ENCODE data around the gene KLF18. TPM values are rescaled to one million over a fixed set of nuclear protein-coding genes. Genes with fewer than 3 reads are reported as not detected.
"Not testable (repeated sequence)": the region's sequence is repeated elsewhere in the genome, so short reads cannot be mapped to it uniquely, and the experiment has no call there.

KLF18 gene
- total RNA-seq, 1 experiment from 2014 or later = not detected

GRCh38 chr1:44146536-44147361 is 5.3 kb upstream of the KLF18 start:
- no peaks in the 10 kb centered on the region for H3K9me2 ChIP-seq (ENCODE audit: insufficient read depth)
- DNase-seq = no peak
- no peaks in the 10 kb centered on the region for H3K36me3 ChIP-seq (ENCODE audit: low read depth)
- H3K4me3 ChIP-seq = no peak overlapping the region
- H3K9me3 ChIP-seq (ENCODE audit: insufficient read depth, low read depth) = peaks cover 17% of the 10 kb centered on the region
- TF ChIP-seq CTCF (conservative IDR thresholded peaks at IDR 0.05) (no peak), EZH2 (IDR thresholded peaks at IDR 0.05; ENCODE audit: low read depth) (no peak)
- H4K20me1 ChIP-seq (ENCODE audit: insufficient read depth) = no peaks in the 10 kb centered on the region
- BruUV-seq (replicated peaks) = no TSS peak
- no peak overlapping the region for H2AFZ ChIP-seq
- intact Hi-C loops (cut with micrococcal nuclease; ENCODE audit: unreplicated experiment) = no loop called here
- CTCF ChIA-PET = no interaction called here
- H3K79me2 ChIP-seq (ENCODE audit: low read depth) = no peaks in the 10 kb centered on the region
- no peak overlapping the region for H3K27ac ChIP-seq
- H3K4me1 ChIP-seq (replicated peaks; ENCODE audit: insufficient read depth) = no peaks in the 10 kb centered on the region
- no peaks in the 10 kb centered on the region for H3F3A ChIP-seq (ENCODE audit: insufficient read depth, low read depth)
- POLR2A ChIA-PET (ENCODE audit: unreplicated experiment) = interaction anchor here (0.6 kb wide), 1 partner anchor 39 kb away, joined by 45 read pairs; no protein-coding TSS in a partner anchor
- no peaks in the 10 kb centered on the region for H3K27me3 ChIP-seq (ENCODE audit: insufficient read depth, low read depth)
- no peak overlapping the region for H3K4me2 ChIP-seq

- Histone ChIP-seq H2AFZ (no peak overlapping the region), H3K36me3 (ENCODE audit: low read depth) (no peaks in the 10 kb centered on the region), H3K4me3 (no peak overlapping the region), H3K79me2 (ENCODE audit: low read depth) (no peaks in the 10 kb centered on the region), H3K27me3 (ENCODE audit: insufficient read depth, low read depth) (no peaks in the 10 kb centered on the region), H4K20me1 (ENCODE audit: insufficient read depth) (no peaks in the 10 kb centered on the region), H3K4me2 (no peak overlapping the region), H3F3A (ENCODE audit: insufficient read depth, low read depth) (no peaks in the 10 kb centered on the region), H3K4me1 (replicated peaks; ENCODE audit: insufficient read depth) (no peaks in the 10 kb centered on the region), H3K27ac (no peak overlapping the region), H3K9me2 (ENCODE audit: insufficient read depth) (no peaks in the 10 kb centered on the region), H3K9me3 (ENCODE audit: insufficient read depth, low read depth) (peaks cover 17% of the 10 kb centered on the region)
- DNase-seq = no peak
- POLR2A ChIA-PET (ENCODE audit: unreplicated experiment) = interaction anchor here (0.7 kb wide), 1 partner anchor 68 kb away, joined by 3 read pairs; no protein-coding TSS in a partner anchor
- CTCF ChIA-PET = no interaction called here
- BruUV-seq (replicated peaks) = no TSS peak
- intact Hi-C loops (cut with micrococcal nuclease; ENCODE audit: unreplicated experiment) = no loop called here
- TF ChIP-seq EZH2 (IDR thresholded peaks at IDR 0.05; ENCODE audit: low read depth) (no peak), CTCF (conservative IDR thresholded peaks at IDR 0.05) (no peak)
Observed at GRCh38 chr1:44144962-44145756, 3.7 kb upstream of the KLF18 start.

- BruUV-seq (replicated peaks) = not testable (repeated sequence)
Observed at GRCh38 chr1:44139565-44139964, 1.9 kb downstream of the KLF18 start.

More at GRCh38 chr1:44139565-44139964, 1.9 kb downstream of the KLF18 start:
- H3K27me3 ChIP-seq (ENCODE audit: insufficient read depth, low read depth); DNase-seq; intact Hi-C loops (cut with micrococcal nuclease; ENCODE audit: unreplicated experiment); H3K4me3 ChIP-seq; H3K79me2 ChIP-seq (ENCODE audit: low read depth); H3K9me3 ChIP-seq (ENCODE audit: insufficient read depth, low read depth); H4K20me1 ChIP-seq (ENCODE audit: insufficient read depth); H3F3A ChIP-seq (ENCODE audit: insufficient read depth, low read depth); H3K27ac ChIP-seq; CTCF ChIA-PET; H3K4me2 ChIP-seq; H3K4me1 ChIP-seq (replicated peaks; ENCODE audit: insufficient read depth); H3K36me3 ChIP-seq (ENCODE audit: low read depth); H2AFZ ChIP-seq; H3K9me2 ChIP-seq (ENCODE audit: insufficient read depth); POLR2A ChIA-PET (ENCODE audit: unreplicated experiment): not testable (repeated sequence)

Measured in PC-9 (cell line).